Sigmoid colon (tissue), 7 donors: ENCODE data around the gene PUM1. TPM values are rescaled to one million over a fixed set of nuclear protein-coding genes. Genes with fewer than 3 reads are reported as not detected.
A peak's percentile ranks its signal among the peaks of the same experiment; 100 is the strongest.

Source experiments
- DNase-seq: peaks from one replicate; pipeline ENCODE4 v3.0.0-alpha.2; 2019
- H3K27ac ChIP-seq, 4 donors: fragments of 200-600 bp; sonication (generic); one replicate each; pipeline ENCODE4 v1.5.1; 2016 to 2019; ENCODE audit warnings: mild to moderate bottlenecking in 1 of 4
- H3K27me3 ChIP-seq, 3 donors: fragments of 200-600 bp; sonication (generic); one replicate each; pipeline ENCODE4 v1.5.1; 2019; ENCODE audit warnings: mild to moderate bottlenecking in 1 of 3
- H3K36me3 ChIP-seq, 4 donors: fragments of 200-600 bp; sonication (generic); one replicate each; pipeline ENCODE4 v1.5.1; 2016 to 2019
- H3K4me1 ChIP-seq, 4 donors: fragments of 200-600 bp; sonication (generic); one replicate each; pipeline ENCODE4 v1.5.1; 2017 to 2019
- H3K4me3 ChIP-seq, 4 donors: fragments of 200-600 bp; sonication (generic); one replicate each; pipeline ENCODE4 v1.5.1; 2017 to 2019; ENCODE audit warnings: mild to moderate bottlenecking in 2 of 4, moderate library complexity in 1 of 4
- H3K9me3 ChIP-seq, 4 donors: fragments of 200-600 bp in 3 of 4; sonication (generic) in 3 of 4; one replicate each; pipeline versions ENCODE4 v1.5.1 to v1.6.1; 2013 to 2019
- EP300 ChIP-seq, 4 donors: sonication (generic); formaldehyde crosslinking; IDR thresholded peaks; one replicate each; pipeline ENCODE4 v1.6.1; 2017; ENCODE audit warnings: antibody characterized with exemption in 4 of 4
- POLR2A ChIP-seq, 2 donors: fragments of 450-650 bp; IDR thresholded peaks; one replicate each; pipeline ENCODE4 v1.6.1; 2016; ENCODE audit warnings: antibody characterized with exemption in 2 of 2, mild to moderate bottlenecking in 2 of 2, moderate library complexity in 2 of 2
- POLR2AphosphoS5 ChIP-seq, 4 donors: sonication (generic); formaldehyde crosslinking; IDR thresholded peaks; one replicate each; pipeline ENCODE4 v1.6.1; 2017; ENCODE audit warnings: antibody characterized with exemption in 4 of 4
- WGBS, 2 donors: extraction: QIAGEN DNeasy Blood & Tissue Kit; methylation state at CpG; one replicate each; pipeline ENCODE4 v1.1.7; 2013; 5-methylcytosine and 5-hydroxymethylcytosine counted together
- intact Hi-C: fragments of 100-400 bp; cut with DNase I; formaldehyde crosslinking; loops from one replicate; pipeline ENCODE4 v1.15.1; 2023
- polyA plus RNA-seq, 3 donors: library from polyadenylated mRNA; stranded (reverse); fragments of 200-250 nt; gene quantifications; one replicate each; pipeline ENCODE4 v1.2.3, GENCODE V29; 2013
- total RNA-seq, 4 donors: library from RNA; depleted of rRNA; stranded (reverse); fragments of >200 nt; gene quantifications; one replicate each; pipeline ENCODE4 v1.1.0, GENCODE V29; 2016
- TF ChIP-seq, protein P1 (sequence below), 4 experiments: fragments of 450-650 bp in 3 of 4; fragments of 200-600 bp in 1 of 4; IDR thresholded peaks; one replicate each; pipeline ENCODE4 v1.5.1; 2016 to 2019; ENCODE audit warnings: antibody characterized with exemption in 4 of 4, mild to moderate bottlenecking in 3 of 4, moderate library complexity in 2 of 4
- donor health status: healthy with polysubstance abuse.
- donor health status: Bipolar disorder and iron deficiency.
- donor health status: healthy.

PUM1 gene
- total and polyA plus RNA-seq, 7 donors: 16.9 to 89.5 (median 66.4) TPM

DNA sequence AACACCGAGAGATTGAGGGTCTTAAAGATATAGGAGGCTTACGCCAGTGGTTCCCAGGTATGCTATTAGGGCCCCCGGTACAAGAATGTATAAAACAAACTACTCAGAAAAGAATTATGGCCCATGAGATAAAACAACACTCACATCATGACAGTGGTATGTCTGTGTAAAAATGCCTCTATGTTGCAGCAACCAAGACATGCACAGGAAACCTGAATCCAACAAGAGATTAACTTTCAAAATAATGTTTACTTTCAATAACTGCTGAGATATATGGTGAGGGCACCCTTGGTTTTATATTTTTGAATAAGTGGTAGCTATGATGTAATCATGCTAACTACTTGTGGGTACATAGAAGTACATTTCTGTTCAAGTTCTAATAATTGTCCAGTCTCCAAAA lies 74.9 kb downstream of the PUM1 start:
- no peak overlapping the region for H3K4me3 ChIP-seq
- no peaks in the 10 kb centered on the region for H3K27me3 ChIP-seq
- H3K27ac ChIP-seq: no peak overlapping the region
- TF ChIP-seq POLR2AphosphoS5 (IDR thresholded peaks at IDR 0.05) (no peak), POLR2A (IDR thresholded peaks at IDR 0.05) (no peak), EP300 (IDR thresholded peaks at IDR 0.05) (no peak)
- TF ChIP-seq, protein P1, sequence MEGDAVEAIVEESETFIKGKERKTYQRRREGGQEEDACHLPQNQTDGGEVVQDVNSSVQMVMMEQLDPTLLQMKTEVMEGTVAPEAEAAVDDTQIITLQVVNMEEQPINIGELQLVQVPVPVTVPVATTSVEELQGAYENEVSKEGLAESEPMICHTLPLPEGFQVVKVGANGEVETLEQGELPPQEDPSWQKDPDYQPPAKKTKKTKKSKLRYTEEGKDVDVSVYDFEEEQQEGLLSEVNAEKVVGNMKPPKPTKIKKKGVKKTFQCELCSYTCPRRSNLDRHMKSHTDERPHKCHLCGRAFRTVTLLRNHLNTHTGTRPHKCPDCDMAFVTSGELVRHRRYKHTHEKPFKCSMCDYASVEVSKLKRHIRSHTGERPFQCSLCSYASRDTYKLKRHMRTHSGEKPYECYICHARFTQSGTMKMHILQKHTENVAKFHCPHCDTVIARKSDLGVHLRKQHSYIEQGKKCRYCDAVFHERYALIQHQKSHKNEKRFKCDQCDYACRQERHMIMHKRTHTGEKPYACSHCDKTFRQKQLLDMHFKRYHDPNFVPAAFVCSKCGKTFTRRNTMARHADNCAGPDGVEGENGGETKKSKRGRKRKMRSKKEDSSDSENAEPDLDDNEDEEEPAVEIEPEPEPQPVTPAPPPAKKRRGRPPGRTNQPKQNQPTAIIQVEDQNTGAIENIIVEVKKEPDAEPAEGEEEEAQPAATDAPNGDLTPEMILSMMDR (IDR thresholded peaks at IDR 0.05): no peak
- intact Hi-C loops: no loop called here
- H3K36me3 ChIP-seq: peaks cover 0 to 7% (median 2%) of the 10 kb centered on the region in 4 donors
- H3K4me1 ChIP-seq: peaks cover 0 to 70% (median 55%) of the 10 kb centered on the region in 4 donors
- H3K9me3 ChIP-seq: no peaks in the 10 kb centered on the region
- WGBS, 2 donors: 89 to 94% methylated on average over 3 of the region's 3 CpGs
- DNase-seq: no peak

DNA sequence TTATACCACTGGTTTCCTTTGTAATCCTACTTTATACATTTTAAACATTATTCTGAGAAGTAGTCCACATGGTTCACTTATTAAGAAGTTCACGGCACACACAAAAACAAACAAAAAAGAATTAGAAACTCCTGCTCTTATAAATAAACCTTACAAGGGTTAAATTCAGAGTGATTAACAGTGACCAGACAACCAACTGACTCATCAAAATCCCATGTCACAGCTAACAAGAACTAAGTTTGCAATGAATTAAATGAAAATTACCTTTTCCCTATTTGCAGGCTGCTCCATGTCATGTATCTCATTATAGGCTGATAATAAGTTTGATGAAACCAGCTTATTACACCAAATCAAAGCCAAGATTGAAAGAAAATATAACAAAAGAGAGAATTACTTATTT lies 77.5 kb downstream of the PUM1 start:
- DNase-seq: no peak
- Histone ChIP-seq H3K27me3 (no peaks in the 10 kb centered on the region), H3K36me3 (peaks cover 0 to 3% (median 0%) of the 10 kb centered on the region in 4 donors), H3K27ac (no peak overlapping the region), H3K9me3 (no peaks in the 10 kb centered on the region), H3K4me3 (no peak overlapping the region), H3K4me1 (peaks cover 0 to 91% (median 77%) of the 10 kb centered on the region in 4 donors)
- intact Hi-C loops: no loop called here
- 87% methylated on average over 1 of the region's 1 CpG for WGBS, 2 donors
- TF ChIP-seq POLR2A (IDR thresholded peaks at IDR 0.05) (no peak), EP300 (IDR thresholded peaks at IDR 0.05) (no peak), POLR2AphosphoS5 (IDR thresholded peaks at IDR 0.05) (no peak)
- TF ChIP-seq, protein P1 (IDR thresholded peaks at IDR 0.05): no peak

DNA sequence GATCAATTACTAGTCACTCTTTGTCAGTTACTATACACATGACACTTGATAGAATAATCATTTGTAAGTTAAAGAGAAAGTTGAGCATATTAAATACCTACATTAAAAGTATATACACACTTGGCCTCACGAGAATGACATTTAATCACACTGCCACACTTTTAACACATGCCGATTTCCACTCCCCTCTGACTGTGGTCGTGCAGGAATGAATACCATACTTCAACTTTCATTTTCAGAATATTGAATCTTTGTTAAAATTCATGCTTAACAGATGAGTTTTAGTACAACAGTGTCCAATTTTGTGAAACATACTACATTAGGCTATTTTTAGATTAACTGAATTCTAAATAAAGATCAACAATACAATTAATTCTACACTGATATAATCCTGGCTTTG lies 78.8 kb downstream of the PUM1 start:
- H3K4me3 ChIP-seq: no peak overlapping the region
- H3K4me1 ChIP-seq: peaks cover 0 to 89% (median 73%) of the 10 kb centered on the region in 4 donors
- no peak for DNase-seq
- intact Hi-C loops: no loop called here
- no peak overlapping the region for H3K27ac ChIP-seq
- no peaks in the 10 kb centered on the region for H3K27me3 ChIP-seq
- peaks cover 0 to 3% (median 0%) of the 10 kb centered on the region in 4 donors for H3K36me3 ChIP-seq
- 53 to 68% methylated on average over 3 of the region's 3 CpGs for WGBS, 2 donors
- no peaks in the 10 kb centered on the region for H3K9me3 ChIP-seq
- TF ChIP-seq POLR2A (IDR thresholded peaks at IDR 0.05) (no peak), POLR2AphosphoS5 (IDR thresholded peaks at IDR 0.05) (no peak), EP300 (IDR thresholded peaks at IDR 0.05) (no peak)
- TF ChIP-seq, protein P1 (IDR thresholded peaks at IDR 0.05): no peak

DNA sequence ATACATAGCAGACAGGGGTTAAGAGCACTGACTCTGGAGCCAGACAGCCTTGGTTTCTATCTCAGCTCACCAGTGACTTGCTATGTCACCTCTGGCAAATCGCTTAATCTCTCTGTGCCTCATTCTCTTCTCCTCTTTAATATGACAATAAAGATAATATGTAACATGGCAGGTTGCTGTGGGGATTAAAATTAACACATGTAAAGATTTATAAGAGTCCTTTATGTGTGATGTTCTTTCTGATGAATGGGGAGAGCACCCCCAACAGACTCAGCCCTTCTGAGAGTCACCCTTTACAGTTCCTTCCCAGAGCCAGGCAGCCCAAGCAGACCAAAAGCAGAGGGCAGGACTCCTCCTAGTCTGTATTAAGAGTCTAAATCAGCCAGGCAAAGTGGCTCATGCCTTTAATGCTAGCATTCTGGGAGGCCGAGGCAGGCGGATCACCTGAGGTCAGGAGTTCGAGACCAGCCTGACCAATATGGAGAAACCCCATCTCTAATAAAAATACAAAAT lies 80.5 kb downstream of the PUM1 start:
- H3K9me3 ChIP-seq: no peaks in the 10 kb centered on the region
- H3K4me3 ChIP-seq: no peak overlapping the region
- H3K36me3 ChIP-seq: peaks cover 0 to 11% (median 2%) of the 10 kb centered on the region in 4 donors
- H3K27ac ChIP-seq: peak overlapping the region in 2 of 4 donors; percentile 9 to 60
- no peak for DNase-seq
- H3K27me3 ChIP-seq: no peaks in the 10 kb centered on the region
- H3K4me1 ChIP-seq: peaks cover 0 to 72% (median 57%) of the 10 kb centered on the region in 4 donors
- intact Hi-C loops: no loop called here
- TF ChIP-seq, protein P1 (IDR thresholded peaks at IDR 0.05): no peak
- TF ChIP-seq POLR2A (IDR thresholded peaks at IDR 0.05) (no peak), EP300 (IDR thresholded peaks at IDR 0.05) (no peak), POLR2AphosphoS5 (IDR thresholded peaks at IDR 0.05) (no peak)
- WGBS, 2 donors: 95 to 96% methylated on average over 4 of the region's 4 CpGs
